ENCODE measurements around the gene PTPRT. TPM values are rescaled to one million over a fixed set of nuclear protein-coding genes. Genes with fewer than 3 reads are reported as not detected.

PTPRT gene
- total RNA-seq, 1 experiment from 2014 or later = not detected

GRCh38 chr20:42099101-42099500, 1090.6 kb downstream of the PTPRT start:
- no peaks in the 10 kb centered on the region for H3K79me2 ChIP-seq (ENCODE audit: insufficient read depth, low read length)
- RAD21 ChIA-PET (ENCODE audit: low non-redundant PET in 1 of 2, low total read pairs in 2 of 2, uncharacterized antibody in 2 of 2, unreplicated experiment in 2 of 2) = no interaction called here
- no peaks in the 10 kb centered on the region for H3K36me3 ChIP-seq (ENCODE audit: control insufficient read depth in 1 of 2, insufficient read depth in 2 of 2, low read length in 2 of 2)
- ATAC-seq (no peak), DNase-seq (ENCODE audit: low read depth, low spot score) (no peak)
- H3K9me2 ChIP-seq (ENCODE audit: insufficient read depth) = no peaks in the 10 kb centered on the region
- no TSS peak for BruUV-seq (replicated peaks)
- intact Hi-C loops (cut with micrococcal nuclease) = no loop called here
- H3K4me1 ChIP-seq (ENCODE audit: control insufficient read depth in 1 of 2, insufficient read depth in 2 of 2, low read length in 2 of 2) = no peaks in the 10 kb centered on the region
- no peaks in the 10 kb centered on the region for H3K27me3 ChIP-seq (ENCODE audit: insufficient read depth, low read length)
- CTCF ChIA-PET = no interaction called here
- no peak overlapping the region for H3K27ac ChIP-seq (ENCODE audit: low read depth, low read length)
- TF ChIP-seq SP1 (IDR thresholded peaks at IDR 0.05; ENCODE audit: low read depth) (no peak), FOSL1 (IDR thresholded peaks at IDR 0.05; ENCODE audit: low read depth) (no peak), MAX (IDR thresholded peaks at IDR 0.05) (no peak), SIN3A (IDR thresholded peaks at IDR 0.05; ENCODE audit: low read depth) (no peak), ZFX (IDR thresholded peaks at IDR 0.05) (no peak), CTCF (IDR thresholded peaks at IDR 0.05 in 2 of 3, conservative IDR thresholded peaks at IDR 0.05 in 1 of 3; ENCODE audit: borderline replicate concordance in 1 of 3, insufficient read depth in 1 of 3, low read depth in 2 of 3, low read length in 2 of 3) (no peak), YY1 (IDR thresholded peaks at IDR 0.05; ENCODE audit: extremely low read depth, insufficient replicate concordance, low read depth, low read length) (no peak), EZH2 (IDR thresholded peaks at IDR 0.05) (no peak), CEBPB (IDR thresholded peaks at IDR 0.05; ENCODE audit: low read depth) (no peak), RAD21 (IDR thresholded peaks at IDR 0.05; ENCODE audit: low read depth) (no peak), POLR2A (IDR thresholded peaks at IDR 0.05; ENCODE audit: borderline replicate concordance, extremely low read depth, insufficient read depth, insufficient read length) (no peak), EZH2phosphoT487 (IDR thresholded peaks at IDR 0.05; ENCODE audit: borderline replicate concordance) (no peak), JUND (IDR thresholded peaks at IDR 0.05) (no peak), POLR2AphosphoS5 (IDR thresholded peaks at IDR 0.05; ENCODE audit: low read depth, low read length) (no peak), CBX3 (IDR thresholded peaks at IDR 0.05; ENCODE audit: low read depth) (no peak), SRF (IDR thresholded peaks at IDR 0.05; ENCODE audit: low read depth) (no peak)
- TF ChIP-seq, protein P1, sequence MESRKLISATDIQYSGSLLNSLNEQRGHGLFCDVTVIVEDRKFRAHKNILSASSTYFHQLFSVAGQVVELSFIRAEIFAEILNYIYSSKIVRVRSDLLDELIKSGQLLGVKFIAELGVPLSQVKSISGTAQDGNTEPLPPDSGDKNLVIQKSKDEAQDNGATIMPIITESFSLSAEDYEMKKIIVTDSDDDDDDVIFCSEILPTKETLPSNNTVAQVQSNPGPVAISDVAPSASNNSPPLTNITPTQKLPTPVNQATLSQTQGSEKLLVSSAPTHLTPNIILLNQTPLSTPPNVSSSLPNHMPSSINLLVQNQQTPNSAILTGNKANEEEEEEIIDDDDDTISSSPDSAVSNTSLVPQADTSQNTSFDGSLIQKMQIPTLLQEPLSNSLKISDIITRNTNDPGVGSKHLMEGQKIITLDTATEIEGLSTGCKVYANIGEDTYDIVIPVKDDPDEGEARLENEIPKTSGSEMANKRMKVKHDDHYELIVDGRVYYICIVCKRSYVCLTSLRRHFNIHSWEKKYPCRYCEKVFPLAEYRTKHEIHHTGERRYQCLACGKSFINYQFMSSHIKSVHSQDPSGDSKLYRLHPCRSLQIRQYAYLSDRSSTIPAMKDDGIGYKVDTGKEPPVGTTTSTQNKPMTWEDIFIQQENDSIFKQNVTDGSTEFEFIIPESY (IDR thresholded peaks at IDR 0.05; ENCODE audit: extremely low read depth, insufficient replicate concordance, low read length) = no peak
- TF ChIP-seq, protein P2, sequence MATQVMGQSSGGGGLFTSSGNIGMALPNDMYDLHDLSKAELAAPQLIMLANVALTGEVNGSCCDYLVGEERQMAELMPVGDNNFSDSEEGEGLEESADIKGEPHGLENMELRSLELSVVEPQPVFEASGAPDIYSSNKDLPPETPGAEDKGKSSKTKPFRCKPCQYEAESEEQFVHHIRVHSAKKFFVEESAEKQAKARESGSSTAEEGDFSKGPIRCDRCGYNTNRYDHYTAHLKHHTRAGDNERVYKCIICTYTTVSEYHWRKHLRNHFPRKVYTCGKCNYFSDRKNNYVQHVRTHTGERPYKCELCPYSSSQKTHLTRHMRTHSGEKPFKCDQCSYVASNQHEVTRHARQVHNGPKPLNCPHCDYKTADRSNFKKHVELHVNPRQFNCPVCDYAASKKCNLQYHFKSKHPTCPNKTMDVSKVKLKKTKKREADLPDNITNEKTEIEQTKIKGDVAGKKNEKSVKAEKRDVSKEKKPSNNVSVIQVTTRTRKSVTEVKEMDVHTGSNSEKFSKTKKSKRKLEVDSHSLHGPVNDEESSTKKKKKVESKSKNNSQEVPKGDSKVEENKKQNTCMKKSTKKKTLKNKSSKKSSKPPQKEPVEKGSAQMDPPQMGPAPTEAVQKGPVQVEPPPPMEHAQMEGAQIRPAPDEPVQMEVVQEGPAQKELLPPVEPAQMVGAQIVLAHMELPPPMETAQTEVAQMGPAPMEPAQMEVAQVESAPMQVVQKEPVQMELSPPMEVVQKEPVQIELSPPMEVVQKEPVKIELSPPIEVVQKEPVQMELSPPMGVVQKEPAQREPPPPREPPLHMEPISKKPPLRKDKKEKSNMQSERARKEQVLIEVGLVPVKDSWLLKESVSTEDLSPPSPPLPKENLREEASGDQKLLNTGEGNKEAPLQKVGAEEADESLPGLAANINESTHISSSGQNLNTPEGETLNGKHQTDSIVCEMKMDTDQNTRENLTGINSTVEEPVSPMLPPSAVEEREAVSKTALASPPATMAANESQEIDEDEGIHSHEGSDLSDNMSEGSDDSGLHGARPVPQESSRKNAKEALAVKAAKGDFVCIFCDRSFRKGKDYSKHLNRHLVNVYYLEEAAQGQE (IDR thresholded peaks at IDR 0.05; ENCODE audit: low read depth) = no peak
- H3K4me3 ChIP-seq (replicated peaks in 1 of 2; ENCODE audit: low read depth in 1 of 2, low read length in 2 of 2) = no peak overlapping the region
- H3K4me2 ChIP-seq (ENCODE audit: low read length) = no peak overlapping the region
- H2AFZ ChIP-seq (ENCODE audit: low read depth, low read length, poor library complexity, severe bottlenecking) = no peak overlapping the region
- H3K9me3 ChIP-seq (ENCODE audit: control insufficient read depth in 1 of 2, insufficient read depth in 1 of 2, low read depth in 1 of 2, low read length in 2 of 2) = peaks cover 8 to 15% of the 10 kb centered on the region in 2 experiments; a peak in 2 of 4 replicates
- no peaks in the 10 kb centered on the region for H4K20me1 ChIP-seq (ENCODE audit: insufficient read depth)
- POLR2A ChIA-PET = no interaction called here
- H3K9ac ChIP-seq (ENCODE audit: low read length) = no peak overlapping the region

Data from HCT116 (cell line).